Body of pancreas (tissue), 4 donors: ENCODE data around the gene PSMD11. TPM values are rescaled to one million over a fixed set of nuclear protein-coding genes. Genes with fewer than 3 reads are reported as not detected.
A peak's percentile ranks its signal among the peaks of the same experiment; 100 is the strongest.
"Not testable (repeated sequence)": the region's sequence is repeated elsewhere in the genome, so short reads cannot be mapped to it uniquely, and the experiment has no call there.

Source experiments
- ATAC-seq: fragments of 150-250 bp; one replicate; pipeline ENCODE4 v1.9.1; 2016
- DNase-seq, 4 donors: peaks; one replicate each; pipeline ENCODE4 v3.0.0-alpha.2; 2019
- H3K27ac ChIP-seq, 4 donors: fragments of 200-600 bp; sonication (generic); 1 replicate in 3 of 4; 2 replicates in 1 of 4; pipeline versions ENCODE4 v1.5.1 to v1.6.1; 2016 to 2019; ENCODE audit warnings: mild to moderate bottlenecking in 1 of 4, mixed read lengths in 1 of 4, moderate library complexity in 1 of 4
- H3K27me3 ChIP-seq, 2 donors: fragments of 200-600 bp; sonication (generic); one replicate each; pipeline ENCODE4 v1.6.0; 2016; ENCODE audit warnings: mild to moderate bottlenecking in 1 of 2
- H3K36me3 ChIP-seq, 2 donors: fragments of 200-600 bp; sonication (generic); replicated peaks in 1 of 2; 2 replicates each; pipeline ENCODE4 v1.5.1; 2016; ENCODE audit warnings: low read depth in 2 of 2; ENCODE audit not compliant: insufficient read depth in 1 of 2
- H3K4me1 ChIP-seq: fragments of 200-600 bp; sonication (generic); one replicate; pipeline ENCODE4 v1.6.0; 2016
- H3K4me3 ChIP-seq, 2 donors: fragments of 200-600 bp; sonication (generic); 1 replicate in 1 of 2; 2 replicates in 1 of 2; pipeline ENCODE4 v1.5.1; 2016 to 2019
- H3K9me3 ChIP-seq, 3 donors: fragments of 200-600 bp; sonication (generic); 1 replicate in 2 of 3; 2 replicates in 1 of 3; pipeline ENCODE4 v1.5.1; 2016
- CTCF ChIP-seq, 7 experiments: fragments of 450-650 bp in 4 of 7; fragments of 200-600 bp in 3 of 7; sonication (generic) in 3 of 7; IDR thresholded peaks; one replicate each; pipeline ENCODE4 v1.5.1; 2016 to 2019; ENCODE audit warnings: antibody characterized with exemption in 7 of 7
- POLR2A ChIP-seq, 3 donors: fragments of 450-650 bp; IDR thresholded peaks; one replicate each; pipeline ENCODE4 v1.6.1; 2016; ENCODE audit warnings: antibody characterized with exemption in 3 of 3, mild to moderate bottlenecking in 2 of 3
- WGBS, 2 donors: methylation state at CpG; one replicate each; pipeline ENCODE4 v1.1.5; 2017; 5-methylcytosine and 5-hydroxymethylcytosine counted together
- intact Hi-C: fragments of 100-400 bp; cut with DNase I; formaldehyde crosslinking; loops from one replicate; pipeline ENCODE4 v1.15.1; 2023
- total RNA-seq, 2 donors: library from RNA; depleted of rRNA; stranded (reverse); fragments of >200 nt; gene quantifications; one replicate each; pipeline ENCODE4 v1.1.0, GENCODE V29; 2016

Gene PSMD11
- 10 to 100 TPM; 18.9 to 24.7 TPM for total RNA-seq

DNA sequence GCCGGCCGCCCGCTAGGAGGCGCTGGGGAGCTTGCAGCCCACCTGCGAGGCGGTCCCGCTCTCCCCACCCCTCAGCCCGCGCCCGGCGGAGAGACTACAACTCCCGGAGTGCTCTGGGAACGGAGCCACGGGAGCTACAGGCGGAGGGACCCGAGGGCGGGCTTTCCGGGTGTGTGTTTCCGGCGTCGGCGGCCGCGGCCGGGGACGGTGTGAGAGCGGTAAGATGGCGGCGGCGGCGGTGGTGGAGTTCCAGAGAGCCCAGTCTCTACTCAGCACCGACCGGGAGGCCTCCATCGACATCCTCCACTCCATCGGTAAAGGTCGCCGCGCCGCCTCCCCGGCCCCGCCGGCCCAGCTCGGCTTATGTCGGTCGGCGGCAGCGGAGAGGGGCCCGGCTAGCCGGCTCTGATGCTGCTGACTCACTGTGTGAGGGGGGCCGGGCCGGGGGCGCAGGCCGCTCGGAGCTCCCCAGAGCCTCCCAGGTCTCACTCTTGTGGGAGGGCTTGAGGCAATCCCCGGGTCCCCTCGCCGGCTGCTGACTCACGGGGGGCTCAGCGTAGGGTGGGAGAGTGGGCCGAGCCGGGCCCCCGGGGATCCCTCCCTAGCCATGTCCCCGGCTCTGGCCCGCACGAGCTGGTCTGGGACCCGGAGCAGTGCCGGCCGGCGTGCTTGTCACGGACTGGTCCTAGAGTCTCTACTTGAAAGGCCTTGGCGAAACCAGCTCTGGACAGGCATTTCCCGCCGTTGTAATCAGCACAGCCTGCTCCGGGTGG lies at the start of gene PSMD11:
Gene PSMD11 (plus strand): TSS at position 210 of the 773 bp plus-strand sequence. CDS start 14 bp downstream, at position 224.
- Histone ChIP-seq H3K27ac (peak within 1 kb of the TSS; percentile 57 to 81 (median 68)), H3K36me3 (peaks cover 0 to 4% of the 10 kb centered on the region in 2 donors), H3K27me3 (no peaks in the 10 kb centered on the region), H3K9me3 (no peaks in the 10 kb centered on the region), H3K4me1 (peaks cover 16% of the 10 kb centered on the region), H3K4me3 (peak within 1 kb of the TSS; percentile 47 to 87)
- DNase-seq (peak; percentile 98 to 100 (median 98)), ATAC-seq (peak; percentile 97)
- WGBS, 2 donors = 0 to 1% methylated on average over 13 to 73 of the region's 74 CpGs
- intact Hi-C loops = no loop called here
- peak; percentile 88 to 96 (median 92) for TF ChIP-seq CTCF (IDR thresholded peaks at IDR 0.05)
- TF ChIP-seq POLR2A (IDR thresholded peaks at IDR 0.05) = peak in 2 of 3 donors; percentile 69 to 70

- H3K27ac ChIP-seq = no peak overlapping the region
- H3K9me3 ChIP-seq = no peaks in the 10 kb centered on the region
- TF ChIP-seq POLR2A (IDR thresholded peaks at IDR 0.05) (no peak), CTCF (IDR thresholded peaks at IDR 0.05) (no peak)
- DNase-seq (no peak), ATAC-seq (no peak)
- intact Hi-C loops = no loop called here
- H3K4me3 ChIP-seq = no peak overlapping the region
- H3K36me3 ChIP-seq = no peaks in the 10 kb centered on the region
- no peaks in the 10 kb centered on the region for H3K27me3 ChIP-seq
- WGBS, 2 donors = 85 to 98% methylated on average over 4 to 5 of the region's 5 CpGs
- no peaks in the 10 kb centered on the region for H3K4me1 ChIP-seq
These were observed 48.0 kb upstream of the PSMD11 start for GRCh38 chr17:32396343-32396742.

DNA sequence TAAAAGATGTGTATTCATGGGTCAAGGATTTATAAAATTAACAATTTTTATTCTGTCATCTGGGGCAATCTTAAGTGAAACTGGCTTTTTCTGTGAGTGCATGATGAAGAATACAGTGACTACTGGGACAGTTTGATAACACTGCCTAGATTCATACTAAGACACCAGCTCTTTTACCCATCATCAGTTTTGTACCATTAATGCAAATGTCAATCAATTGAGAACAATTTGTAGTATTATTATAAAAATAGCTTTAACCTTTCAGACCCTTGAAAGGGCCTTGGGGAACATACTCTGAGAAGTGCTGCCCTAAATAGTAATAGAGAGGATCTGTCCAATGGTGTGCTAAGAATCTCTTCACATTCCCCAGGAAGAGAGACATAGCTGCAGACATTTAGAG lies 45.4 kb upstream of the PSMD11 start:
- no peaks in the 10 kb centered on the region for H3K9me3 ChIP-seq
- no peak overlapping the region for H3K27ac ChIP-seq
- TF ChIP-seq POLR2A (IDR thresholded peaks at IDR 0.05) (no peak), CTCF (IDR thresholded peaks at IDR 0.05) (no peak)
- H3K27me3 ChIP-seq = no peaks in the 10 kb centered on the region
- H3K4me1 ChIP-seq = no peaks in the 10 kb centered on the region
- ATAC-seq (no peak), DNase-seq (no peak)
- intact Hi-C loops = no loop called here
- H3K36me3 ChIP-seq = no peaks in the 10 kb centered on the region
- no peak overlapping the region for H3K4me3 ChIP-seq

DNA sequence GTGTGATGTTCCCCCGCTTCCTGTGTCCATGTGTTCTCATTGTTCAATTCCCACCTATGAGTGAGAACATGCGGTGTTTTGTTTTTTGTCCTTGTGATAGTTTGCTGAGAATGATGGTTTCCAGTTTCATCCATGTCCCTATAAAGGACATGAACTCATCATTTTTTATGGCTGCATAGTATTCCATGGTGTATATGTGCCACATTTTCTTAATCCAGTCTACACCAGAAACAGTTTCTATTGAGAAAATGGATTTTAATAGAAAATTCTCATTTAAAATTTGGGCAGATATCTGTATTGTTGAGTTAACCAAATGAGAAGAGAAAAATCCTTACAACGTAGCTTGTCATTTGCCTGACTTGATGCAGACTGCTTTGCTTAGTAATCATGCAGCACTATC lies 34.2 kb upstream of the PSMD11 start:
- H3K36me3 ChIP-seq, intact Hi-C loops, H3K4me3 ChIP-seq, H3K9me3 ChIP-seq, ATAC-seq, H3K4me1 ChIP-seq, H3K27ac ChIP-seq, H3K27me3 ChIP-seq, DNase-seq: not testable (repeated sequence)
- 87 to 97% methylated on average over 3 of the region's 3 CpGs for WGBS, 2 donors

DNA sequence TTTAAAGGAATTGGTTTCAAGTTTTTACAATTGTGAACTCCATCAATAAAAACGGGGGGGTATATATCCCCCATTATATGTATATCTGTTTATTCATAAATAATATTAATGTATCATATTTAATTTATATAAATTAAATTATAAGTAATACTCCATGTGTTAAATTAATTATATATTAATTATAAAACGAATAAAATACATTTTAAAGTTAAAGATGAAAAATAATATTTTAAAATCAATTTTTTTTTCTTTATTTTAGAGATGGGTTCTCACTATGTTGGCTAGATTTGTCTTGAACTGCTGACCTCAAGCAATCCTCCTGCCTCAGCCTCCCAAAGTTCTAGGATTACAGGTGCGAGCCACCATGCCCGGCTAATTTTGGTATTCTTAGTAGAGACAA lies 17.4 kb upstream of the PSMD11 start:
- no peak overlapping the region for H3K27ac ChIP-seq
- intact Hi-C loops = no loop called here
- DNase-seq (no peak), ATAC-seq (no peak)
- no peaks in the 10 kb centered on the region for H3K27me3 ChIP-seq
- WGBS, 2 donors = 65 to 68% methylated on average over 4 of the region's 4 CpGs
- TF ChIP-seq POLR2A (IDR thresholded peaks at IDR 0.05) (no peak), CTCF (IDR thresholded peaks at IDR 0.05) (no peak)
- H3K36me3 ChIP-seq = no peaks in the 10 kb centered on the region
- no peaks in the 10 kb centered on the region for H3K9me3 ChIP-seq
- no peak overlapping the region for H3K4me3 ChIP-seq
- no peaks in the 10 kb centered on the region for H3K4me1 ChIP-seq
